GM12878 (cell line): ENCODE data around the gene ADAMTS14. TPM values are rescaled to one million over a fixed set of nuclear protein-coding genes. Genes with fewer than 3 reads are reported as not detected.

Source experiments
- ATAC-seq: fragments of 200-7000 bp; cut with Tn5 transposase; 3 replicates; pipeline ENCODE4 v1.9.1; 2020; ENCODE audit warnings: mild to moderate bottlenecking, moderate library complexity
- BruUV-seq: library from RNA; stranded (reverse); fragments of 400-500 nt; replicated peaks from 2 replicates; lab custom pipeline; 2021; lab: Mats Ljungman, UMichigan
- CTCF ChIA-PET: fragments of 300-600 bp; sonication (Branson Sonifier 250); formaldehyde crosslinking; extraction: SDS; loops from one replicate; lab custom pipeline; 2021; ENCODE audit warnings: inconsistent platforms; lab: Yijun Ruan, JAX
- POLR2A ChIA-PET: fragments of 350-600 bp; formaldehyde crosslinking; extraction: SDS; loops from one replicate; lab custom pipeline; 2021; ENCODE audit warnings: inconsistent platforms; lab: Charles Lee
- RAD21 ChIA-PET: fragments of 300-600 bp; sonication (Branson Sonifier 250); formaldehyde crosslinking; loops from one replicate; lab custom pipeline; 2023; ENCODE audit warnings: antibody characterized with exemption; ENCODE audit not compliant: unreplicated experiment; lab: Charles Lee
- SMC1A ChIA-PET: fragments of 300-600 bp; sonication (Branson Sonifier 250); formaldehyde crosslinking; loops from one replicate; lab custom pipeline; 2023; ENCODE audit not compliant: unreplicated experiment, uncharacterized antibody; lab: Charles Lee
- DNase-seq: peaks from one replicate; pipeline ENCODE4 v3.0.0-alpha.2; 2011; ENCODE audit warnings: low read depth, low spot score
- FAIRE-seq: peaks from 3 replicates; lab custom pipeline; 2011; peaks lifted over from hg19 to GRCh38; lab: Jason Lieb, UNC
- H2AFZ ChIP-seq: 2 replicates; pipeline ENCODE4 v1.6.0; 2011; ENCODE audit warnings: low read depth, low read length, control low read depth; ENCODE audit not compliant: control insufficient read depth
- H3K27ac ChIP-seq: 2 replicates; pipeline ENCODE4 v1.5.1; 2011; ENCODE audit warnings: control low read depth; ENCODE audit not compliant: control insufficient read depth, insufficient read depth
- H3K27me3 ChIP-seq, 2 experiments: replicated peaks in 1 of 2; 2 replicates each; pipeline versions ENCODE4 v1.6.0 to v1.6.1; 2011; ENCODE audit warnings: low read length in 1 of 2; ENCODE audit not compliant: control insufficient read depth in 2 of 2, insufficient read depth in 2 of 2
- H3K36me3 ChIP-seq, 2 experiments: 2 replicates each; pipeline ENCODE4 v1.5.1; 2011; ENCODE audit warnings: low read length in 1 of 2; ENCODE audit not compliant: control insufficient read depth in 2 of 2, insufficient read depth in 2 of 2
- H3K4me1 ChIP-seq: 2 replicates; pipeline ENCODE4 v1.6.1; 2011; ENCODE audit warnings: mild to moderate bottlenecking, low read length, moderate library complexity, mixed read lengths; ENCODE audit not compliant: control insufficient read depth, insufficient read depth
- H3K4me2 ChIP-seq: 2 replicates; pipeline ENCODE4 v1.6.0; 2011; ENCODE audit warnings: control low read depth; ENCODE audit not compliant: control insufficient read depth, insufficient read depth
- H3K4me3 ChIP-seq: fragments of 200-600 bp; sonication (generic); 2 replicates; pipeline ENCODE4 v1.5.1; 2016
- H3K79me2 ChIP-seq: 2 replicates; pipeline ENCODE4 v1.6.0; 2011; ENCODE audit warnings: low read length; ENCODE audit not compliant: control insufficient read depth, insufficient read depth
- H3K9ac ChIP-seq: 2 replicates; pipeline ENCODE4 v1.8.0; 2011; ENCODE audit warnings: low read length, control low read depth, mixed read lengths; ENCODE audit not compliant: control insufficient read depth, insufficient read depth
- H3K9me3 ChIP-seq: replicated peaks from 3 replicates; pipeline ENCODE4 v1.5.1; 2011; ENCODE audit warnings: mild to moderate bottlenecking, low read length; ENCODE audit not compliant: control insufficient read depth, insufficient read depth
- H4K20me1 ChIP-seq: 2 replicates; pipeline ENCODE4 v1.6.0; 2011; ENCODE audit not compliant: control insufficient read depth, insufficient read depth
- EGR1 ChIP-seq, 2 experiments: IDR thresholded peaks; 1 replicate in 1 of 2; 2 replicates in 1 of 2; pipeline ENCODE4 v1.6.1; 2011 to 2012; ENCODE audit warnings: low read depth in 2 of 2, low read length in 2 of 2, borderline replicate concordance in 1 of 2, mild to moderate bottlenecking in 1 of 2, moderate library complexity in 1 of 2
- FOXK2 ChIP-seq: fragments of 450-650 bp; IDR thresholded peaks from 2 replicates; pipeline ENCODE4 v1.6.1; 2017; ENCODE audit warnings: mild to moderate bottlenecking, moderate library complexity
- NFXL1 ChIP-seq: fragments of 450-650 bp; IDR thresholded peaks from 2 replicates; pipeline ENCODE4 v1.6.1; 2017; ENCODE audit warnings: antibody characterized with exemption, mild to moderate bottlenecking, borderline replicate concordance
- PAX5 ChIP-seq: IDR thresholded peaks from 2 replicates; pipeline ENCODE4 v1.6.1; 2011; ENCODE audit warnings: low read depth, low read length, borderline replicate concordance
- PRDM15 ChIP-seq: fragments of 450-650 bp; formaldehyde crosslinking; IDR thresholded peaks from 2 replicates; pipeline ENCODE4 v1.4.0; 2020; ENCODE audit warnings: mild to moderate bottlenecking, moderate library complexity
- RBBP5 ChIP-seq: fragments of 200-600 bp; sonication (generic); conservative IDR thresholded peaks from 2 replicates; pipeline ENCODE4 v1.6.1; 2016
- RUNX3 ChIP-seq: IDR thresholded peaks from 2 replicates; pipeline ENCODE4 v1.6.1; 2012; ENCODE audit warnings: low read length, inconsistent platforms
- SIX5 ChIP-seq: IDR thresholded peaks from 2 replicates; pipeline ENCODE4 v1.6.1; 2011; ENCODE audit warnings: mild to moderate bottlenecking, low read depth, low read length, moderate library complexity; ENCODE audit not compliant: severe bottlenecking
- SMARCA5 ChIP-seq: fragments of 450-650 bp; IDR thresholded peaks from 2 replicates; pipeline ENCODE4 v1.6.1; 2017; ENCODE audit warnings: mild to moderate bottlenecking
- SUZ12 ChIP-seq: fragments of 200-600 bp; sonication (generic); IDR thresholded peaks from one replicate; pipeline ENCODE4 v1.6.1; 2018; ENCODE audit warnings: antibody characterized with exemption, mild to moderate bottlenecking; ENCODE audit not compliant: unreplicated experiment
- WGBS: methylation state at CpG from one replicate; pipeline ENCODE4 v1.1.6; 2016; ENCODE audit warnings: low lambda C conversion rate; ENCODE audit not compliant: insufficient replicate concordance, insufficient coverage; ENCODE audit errors: missing lambda C conversion rate; 5-methylcytosine and 5-hydroxymethylcytosine counted together
- in situ Hi-C: fragments of 300-500 bp; cut with MboI; formaldehyde crosslinking; loops from 9 replicates; pipeline ENCODE4 v1.14.3; 2018; ENCODE audit warnings: mixed read lengths
- intact Hi-C: fragments of 100-400 bp; cut with micrococcal nuclease; formaldehyde crosslinking; loops from one replicate; pipeline ENCODE4 v1.14.2; 2022; ENCODE audit not compliant: unreplicated experiment
- polyA plus RNA-seq, 11 experiments: library from polyadenylated mRNA; depleted of rRNA in 4 of 11; unstranded in 6 of 11; stranded (reverse) in 5 of 11; fragments of >200 nt; fragmentation: Nextera tagmentation in 4 of 11; fragmentation: Illumina TruSeq in 1 of 11; extraction: Ambion mirVana in 4 of 11; extraction: Trizol in 1 of 11; gene quantifications; 1 replicate in 1 of 11; 2 replicates in 10 of 11; pipeline versions ENCODE4 v1.2.1 to v1.2.3, GENCODE V29; 2011 to 2016; ENCODE audit warnings: inconsistent platforms in 2 of 11, missing spikeins in 2 of 11, low read depth in 1 of 11
- total RNA-seq, 4 experiments: library from RNA; depleted of rRNA in 3 of 4; stranded (reverse); fragments of >200 nt in 3 of 4; fragmentation: Illumina TruSeq in 1 of 4; extraction: Trizol in 1 of 4; gene quantifications; 2 replicates each; pipeline versions ENCODE4 v1.2.1 to v1.2.3, GENCODE V29; 2013 to 2021
- TF ChIP-seq, protein P1 (sequence below): fragments of 450-650 bp; formaldehyde crosslinking; IDR thresholded peaks from 2 replicates; pipeline ENCODE4 v1.4.0; 2022; ENCODE audit warnings: mild to moderate bottlenecking, moderate library complexity
- TF ChIP-seq, protein P2 (sequence below): IDR thresholded peaks from 2 replicates; pipeline ENCODE4 v1.6.1; 2011; ENCODE audit warnings: borderline replicate concordance, low read depth, mild to moderate bottlenecking, moderate library complexity, mixed read lengths, low read length; ENCODE audit not compliant: insufficient read depth; ENCODE audit errors: extremely low read length

ADAMTS14 gene
- total and polyA plus RNA-seq, 10 of the 15 experiments (the other 5 are each of a cell fraction or from before 2014, with no cell fraction given) = 0.03 to 0.05 TPM; not detected in 8

- H3K4me3 ChIP-seq = no peak overlapping the region
- H3K36me3 ChIP-seq = no peaks in the 10 kb centered on the region
- ChIA-PET SMC1A (interaction anchor here (0.7 kb wide), 1 partner anchor 27 kb away, joined by 3 read pairs; no protein-coding TSS in a partner anchor), CTCF (interaction anchor here (1.6 kb wide), 1 partner anchor 14 kb away, joined by 7 read pairs; no protein-coding TSS in a partner anchor), POLR2A (no interaction called here), RAD21 (no interaction called here)
- H3K27ac ChIP-seq = no peak overlapping the region
- DNase-seq (no peak), ATAC-seq (no peak), FAIRE-seq (no peak)
- BruUV-seq = no TSS peak
- H4K20me1 ChIP-seq = no peaks in the 10 kb centered on the region
- H3K79me2 ChIP-seq = no peaks in the 10 kb centered on the region
- no peaks in the 10 kb centered on the region for H3K4me1 ChIP-seq
- no peak overlapping the region for H3K9ac ChIP-seq
- intact Hi-C loops = no loop called here
- no peak for TF ChIP-seq PRDM15
- TF ChIP-seq PAX5 = no peak
- no peak for TF ChIP-seq SMARCA5
- TF ChIP-seq RUNX3 = no peak
- no peak for TF ChIP-seq SIX5
- no peak for TF ChIP-seq FOXK2
- TF ChIP-seq SUZ12 = no peak
- no peak for TF ChIP-seq EGR1 (IDR thresholded peaks at IDR 0.05; ENCODE audit: borderline replicate concordance in 1 of 2, low read depth in 2 of 2, low read length in 2 of 2)
- no peak for TF ChIP-seq RBBP5
- TF ChIP-seq, protein P1, sequence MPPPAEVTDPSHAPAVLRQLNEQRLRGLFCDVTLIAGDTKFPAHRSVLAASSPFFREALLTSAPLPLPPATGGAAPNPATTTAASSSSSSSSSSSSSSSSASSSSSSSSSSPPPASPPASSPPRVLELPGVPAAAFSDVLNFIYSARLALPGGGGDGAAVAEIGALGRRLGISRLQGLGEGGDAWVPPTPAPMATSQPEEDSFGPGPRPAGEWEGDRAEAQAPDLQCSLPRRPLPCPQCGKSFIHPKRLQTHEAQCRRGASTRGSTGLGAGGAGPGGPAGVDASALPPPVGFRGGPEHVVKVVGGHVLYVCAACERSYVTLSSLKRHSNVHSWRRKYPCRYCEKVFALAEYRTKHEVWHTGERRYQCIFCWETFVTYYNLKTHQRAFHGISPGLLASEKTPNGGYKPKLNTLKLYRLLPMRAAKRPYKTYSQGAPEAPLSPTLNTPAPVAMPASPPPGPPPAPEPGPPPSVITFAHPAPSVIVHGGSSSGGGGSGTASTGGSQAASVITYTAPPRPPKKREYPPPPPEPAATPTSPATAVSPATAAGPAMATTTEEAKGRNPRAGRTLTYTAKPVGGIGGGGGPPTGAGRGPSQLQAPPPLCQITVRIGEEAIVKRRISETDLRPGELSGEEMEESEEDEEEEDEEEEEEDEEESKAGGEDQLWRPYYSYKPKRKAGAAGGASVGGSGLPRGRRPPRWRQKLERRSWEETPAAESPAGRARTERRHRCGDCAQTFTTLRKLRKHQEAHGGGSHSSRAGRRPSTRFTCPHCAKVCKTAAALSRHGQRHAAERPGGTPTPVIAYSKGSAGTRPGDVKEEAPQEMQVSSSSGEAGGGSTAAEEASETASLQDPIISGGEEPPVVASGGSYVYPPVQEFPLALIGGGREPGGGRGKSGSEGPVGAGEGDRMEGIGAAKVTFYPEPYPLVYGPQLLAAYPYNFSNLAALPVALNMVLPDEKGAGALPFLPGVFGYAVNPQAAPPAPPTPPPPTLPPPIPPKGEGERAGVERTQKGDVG = no peak
- TF ChIP-seq, protein P2, sequence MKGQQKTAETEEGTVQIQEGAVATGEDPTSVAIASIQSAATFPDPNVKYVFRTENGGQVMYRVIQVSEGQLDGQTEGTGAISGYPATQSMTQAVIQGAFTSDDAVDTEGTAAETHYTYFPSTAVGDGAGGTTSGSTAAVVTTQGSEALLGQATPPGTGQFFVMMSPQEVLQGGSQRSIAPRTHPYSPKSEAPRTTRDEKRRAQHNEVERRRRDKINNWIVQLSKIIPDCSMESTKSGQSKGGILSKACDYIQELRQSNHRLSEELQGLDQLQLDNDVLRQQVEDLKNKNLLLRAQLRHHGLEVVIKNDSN = no peak
- TF ChIP-seq NFXL1 = no peak
- H3K4me2 ChIP-seq = no peak overlapping the region
- no peaks in the 10 kb centered on the region for H3K9me3 ChIP-seq
- H3K27me3 ChIP-seq = no peaks in the 10 kb centered on the region
- WGBS = 23% methylated on average over 6 of the region's 6 CpGs
- H2AFZ ChIP-seq = no peak overlapping the region
- in situ Hi-C loops = no loop called here
Measured at GRCh38 chr10:70744617-70745143, 72.4 kb downstream of the ADAMTS14 start.
